Heart right ventricle (tissue), 16 donors: ENCODE measurements around the gene GPANK1. TPM values are rescaled to one million over a fixed set of nuclear protein-coding genes. Genes with fewer than 3 reads are reported as not detected.

Experiments
- ATAC-seq, 8 donors: fragments of 200-7000 bp; cut with Tn5 transposase; one replicate each; pipeline ENCODE4 v1.9.1; 2020; ENCODE audit warnings: mild to moderate bottlenecking in 8 of 8, moderate library complexity in 8 of 8, moderate number of reproducible peaks in 1 of 8
- DNase-seq, 2 donors: peaks; one replicate each; pipeline ENCODE4 v3.0.0-alpha.2; 2020
- H3K27ac ChIP-seq, 10 donors: fragments of 200-600 bp; sonication (generic) in 2 of 10; one replicate each; pipeline versions ENCODE4 v1.5.0 to v1.8.0; 2020 to 2022; ENCODE audit warnings: mild to moderate bottlenecking in 3 of 10
- H3K27me3 ChIP-seq, 7 donors: fragments of 200-600 bp; one replicate each; pipeline ENCODE4 v1.8.0; 2021 to 2022; ENCODE audit warnings: mild to moderate bottlenecking in 2 of 7
- H3K36me3 ChIP-seq, 9 donors: fragments of 200-600 bp; sonication (generic) in 1 of 9; one replicate each; pipeline versions ENCODE4 v1.5.0 to v1.8.0; 2020 to 2022; ENCODE audit warnings: mild to moderate bottlenecking in 2 of 9
- H3K4me1 ChIP-seq, 9 donors: fragments of 200-600 bp; sonication (generic) in 1 of 9; one replicate each; pipeline versions ENCODE4 v1.5.0 to v1.8.0; 2020 to 2022; ENCODE audit warnings: mild to moderate bottlenecking in 4 of 9
- H3K4me3 ChIP-seq, 10 donors: fragments of 200-600 bp; sonication (generic) in 2 of 10; one replicate each; pipeline versions ENCODE4 v1.5.0 to v1.8.0; 2020 to 2022; ENCODE audit warnings: mild to moderate bottlenecking in 7 of 10, moderate library complexity in 2 of 10
- H3K9me3 ChIP-seq, 11 donors: fragments of 200-600 bp in 10 of 11; sonication (generic) in 2 of 11; one replicate each; pipeline versions ENCODE4 v1.5.0 to v1.8.0; 2013 to 2022; ENCODE audit warnings: mild to moderate bottlenecking in 2 of 11, control low read depth in 1 of 11, moderate library complexity in 1 of 11
- WGBS, 2 donors: extraction: QIAGEN DNeasy Blood & Tissue Kit; methylation state at CpG; one replicate each; pipeline ENCODE4 v1.1.7; 2013; ENCODE audit warnings: inconsistent platforms in 1 of 2; 5-methylcytosine and 5-hydroxymethylcytosine counted together
- intact Hi-C, 10 donors: fragments of 100-400 bp; cut with DNase I; formaldehyde crosslinking; loops; one replicate each; pipeline versions ENCODE4 v1.11.1 to v1.14.2; 2022
- long read RNA-seq, 3 donors: library from polyadenylated mRNA; unstranded; transcript quantifications; one replicate each; pipeline ENCODE4 v2.0.0, GENCODE V29; 2020 to 2021
- polyA plus RNA-seq, 2 donors: library from polyadenylated mRNA; stranded (reverse); fragments of 200-250 nt; gene quantifications; one replicate each; pipeline ENCODE4 v1.2.3, GENCODE V29; 2013
- total RNA-seq, 10 donors: library from RNA; stranded (reverse); fragmentation: NEBNext Ultra II Directional in 3 of 10; extraction: Animal tissue kit (Norgen Biotek cat#: 25700) in 3 of 10; gene quantifications; one replicate each; pipeline versions ENCODE4 v1.2.1 to v1.2.4, GENCODE V29; 2021 to 2023
- TF ChIP-seq, protein P1 (sequence below), 9 donors: fragments of 200-600 bp; sonication (generic) in 2 of 9; IDR thresholded peaks; one replicate each; pipeline versions ENCODE4 v1.5.0 to v1.8.0; 2021 to 2022; ENCODE audit warnings: antibody characterized with exemption in 9 of 9, mild to moderate bottlenecking in 5 of 9, moderate library complexity in 1 of 9
- donor health status: Arrhythmogenic right ventricular cardiomyopathy.
- donor health status: ischemic (EF 13 %, LVEDD 7.1; RV severe dilation, severe dysfunction).
- donor health status: healthy with polysubstance abuse.
- donor health status: DM: no; HTN: yes; CAD: no.
- donor health status: DM: no; HTN: no; CAD: no.
- donor health status: ischemic (EF 25% LVEDD 6.9; RV normal size, moderate dysfunction).
- donor health status: ischemic (EF 25% LVEDD 5.7; RV mildly dilated, moderate dysfunction).
- donor health status: healthy.
- donor health status: DM: yes; HTN: yes; CAD: no.
- donor health status: Ischemic cardiomyopathy.
- donor health status: ischemic (EF 35%, LVEDD 5.7; RV mildly dilated, moderate dysfunction).
- donor health status: nonischemic (EF 11% LVEDD 7.7; RV severe dilation, severe dysfunction).
- donor health status: DM: yes; HTN: yes; CAD: no.
- donor health status: PGD.
- donor health status: ischemic (EF 29% LVEDD 5.4; RV normal size, mild dysfunction).
- donor health status: nonischemic (EF 23%, LVEDD 6.1; RV moderate dilation, normal function).

Gene GPANK1
- total RNA-seq (10 to 100 TPM; 14.5 to 23.8 (median 18.3) TPM), polyA plus RNA-seq (10 to 100 TPM; 15.4 to 17.8 TPM)
- long read RNA-seq, donor 1, partial matches to known transcripts, result 14 of 19 reads
- long read RNA-seq, donor 1, other reads (novel, unspliced or antisense), result 0 of 19 reads
- long read RNA-seq, donor 2, transcript GPANK1-203 (3 exons, 1,910 nt), result major isoform, 5 of 29 reads
- long read RNA-seq, donor 2, partial matches to known transcripts, result 22 of 29 reads
- long read RNA-seq, donor 2, other reads (novel, unspliced or antisense), result 2 of 29 reads
- long read RNA-seq, donor 3, partial matches to known transcripts, result 11 of 17 reads
- long read RNA-seq, donor 3, other reads (novel, unspliced or antisense), result 3 of 17 reads

DNA sequence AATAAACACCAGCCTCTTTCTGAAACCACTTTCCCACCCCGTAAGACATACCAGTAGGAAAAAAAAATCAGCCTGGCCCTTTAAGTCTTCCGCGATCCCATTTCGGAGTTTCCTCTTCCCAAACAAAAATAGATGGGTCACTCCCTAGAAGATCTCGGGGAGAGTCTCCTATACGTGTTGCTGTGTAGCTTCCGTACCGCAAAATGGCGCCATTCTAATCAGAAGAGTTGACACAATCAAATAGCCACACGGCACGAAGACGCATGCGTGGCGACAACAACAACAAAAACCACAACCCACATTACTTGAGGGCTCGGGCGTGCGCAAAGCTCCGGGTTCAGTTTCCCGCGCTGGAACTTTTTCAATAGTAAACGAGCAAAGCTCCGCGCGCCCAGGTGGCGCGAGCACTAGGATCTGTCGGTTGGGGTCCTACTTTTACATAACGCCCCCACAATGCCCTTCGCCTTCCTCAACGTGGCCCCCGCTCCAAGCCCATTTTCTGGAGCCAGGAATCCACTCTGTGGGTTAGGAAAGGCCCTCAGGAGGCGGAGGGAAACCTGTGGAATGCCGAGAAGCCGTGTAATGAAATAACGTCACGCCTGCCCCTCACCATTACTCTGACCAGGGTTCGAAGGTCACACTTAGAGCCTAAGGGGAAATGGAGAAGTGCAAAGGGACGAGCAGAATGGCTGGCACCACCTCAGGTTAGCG is at the start of gene GPANK1:
GPANK1 (minus strand) TSS at position 208 of the 711 bp plus-strand sequence. CDS start 519 bp downstream, outside the sequence.
- TF ChIP-seq, protein P1, sequence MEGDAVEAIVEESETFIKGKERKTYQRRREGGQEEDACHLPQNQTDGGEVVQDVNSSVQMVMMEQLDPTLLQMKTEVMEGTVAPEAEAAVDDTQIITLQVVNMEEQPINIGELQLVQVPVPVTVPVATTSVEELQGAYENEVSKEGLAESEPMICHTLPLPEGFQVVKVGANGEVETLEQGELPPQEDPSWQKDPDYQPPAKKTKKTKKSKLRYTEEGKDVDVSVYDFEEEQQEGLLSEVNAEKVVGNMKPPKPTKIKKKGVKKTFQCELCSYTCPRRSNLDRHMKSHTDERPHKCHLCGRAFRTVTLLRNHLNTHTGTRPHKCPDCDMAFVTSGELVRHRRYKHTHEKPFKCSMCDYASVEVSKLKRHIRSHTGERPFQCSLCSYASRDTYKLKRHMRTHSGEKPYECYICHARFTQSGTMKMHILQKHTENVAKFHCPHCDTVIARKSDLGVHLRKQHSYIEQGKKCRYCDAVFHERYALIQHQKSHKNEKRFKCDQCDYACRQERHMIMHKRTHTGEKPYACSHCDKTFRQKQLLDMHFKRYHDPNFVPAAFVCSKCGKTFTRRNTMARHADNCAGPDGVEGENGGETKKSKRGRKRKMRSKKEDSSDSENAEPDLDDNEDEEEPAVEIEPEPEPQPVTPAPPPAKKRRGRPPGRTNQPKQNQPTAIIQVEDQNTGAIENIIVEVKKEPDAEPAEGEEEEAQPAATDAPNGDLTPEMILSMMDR (IDR thresholded peaks at IDR 0.05), result no peak
- H3K4me1 ChIP-seq, result peaks cover 14 to 63% (median 57%) of the 10 kb centered on the region in 9 donors
- intact Hi-C loops, result loop anchor here in 2 of 10 donors (5.0 to 10.0 kb wide), 4 partner anchors 123 to 1750 kb away; partner anchors contain the start of genes CUTA (in 1 of the 2), DDX39B (in 1 of the 2) and PHF1 (in 1 of the 2)
- peaks cover 0 to 56% (median 31%) of the 10 kb centered on the region in 9 donors for H3K36me3 ChIP-seq
- peak within 1 kb of the TSS; percentile 70 to 98 (median 96) for H3K27ac ChIP-seq
- no peaks in the 10 kb centered on the region for H3K27me3 ChIP-seq
- peak within 1 kb of the TSS; percentile 56 to 98 (median 82) for H3K4me3 ChIP-seq
- DNase-seq, result peak; percentile 86 to 95
- H3K9me3 ChIP-seq, result no peaks in the 10 kb centered on the region
- ATAC-seq, result peak; percentile 47 to 86 (median 73)
- WGBS, 2 donors, result 0 to 1% methylated on average over 39 of the region's 39 CpGs

GRCh38 chr6:31713991-31714684 is 49.3 kb upstream of the GPANK1 start:
- no peak for ATAC-seq
- peaks cover 0 to 5% (median 0%) of the 10 kb centered on the region in 7 donors for H3K27me3 ChIP-seq
- H3K9me3 ChIP-seq, result no peaks in the 10 kb centered on the region
- H3K4me3 ChIP-seq, result no peak overlapping the region
- no peaks in the 10 kb centered on the region for H3K36me3 ChIP-seq
- 53 to 57% methylated on average over 4 to 5 of the region's 5 CpGs for WGBS, 2 donors
- H3K4me1 ChIP-seq, result peaks cover 0 to 10% (median 0%) of the 10 kb centered on the region in 9 donors
- intact Hi-C loops, result no loop called here
- TF ChIP-seq, protein P1 (IDR thresholded peaks at IDR 0.05), result no peak
- no peak overlapping the region for H3K27ac ChIP-seq
- DNase-seq, result no peak

DNA sequence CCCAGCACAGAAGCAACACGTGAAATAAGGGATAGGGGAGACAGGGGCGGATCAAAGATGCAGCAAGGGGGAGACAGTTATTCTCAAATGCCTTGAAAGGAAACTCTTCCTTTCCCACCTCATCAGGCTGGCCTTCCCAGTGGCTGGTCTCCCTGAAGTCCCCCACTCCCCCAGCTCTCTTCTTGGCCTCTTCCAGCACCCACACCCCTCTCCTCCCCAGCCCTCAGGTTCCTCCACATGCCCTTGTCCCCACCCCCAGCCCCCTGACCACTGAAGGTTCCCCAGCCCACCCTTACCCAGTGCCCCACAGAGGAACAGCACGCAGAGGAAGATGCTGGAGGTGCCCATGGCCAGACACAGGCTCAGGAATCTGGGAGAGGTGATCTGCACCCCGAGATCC is 48.7 kb upstream of the GPANK1 start:
- TF ChIP-seq, protein P1 (IDR thresholded peaks at IDR 0.05), result no peak
- ATAC-seq (no peak), DNase-seq (no peak)
- H3K4me3 ChIP-seq, result no peak overlapping the region
- intact Hi-C loops, result no loop called here
- no peaks in the 10 kb centered on the region for H3K9me3 ChIP-seq
- peaks cover 0 to 10% (median 0%) of the 10 kb centered on the region in 9 donors for H3K4me1 ChIP-seq
- 68 to 72% methylated on average over 4 of the region's 4 CpGs for WGBS, 2 donors
- no peaks in the 10 kb centered on the region for H3K36me3 ChIP-seq
- H3K27me3 ChIP-seq, result peaks cover 0 to 5% (median 0%) of the 10 kb centered on the region in 7 donors
- no peak overlapping the region for H3K27ac ChIP-seq

- Histone ChIP-seq H3K27ac (no peak overlapping the region), H3K27me3 (peaks cover 0 to 5% (median 0%) of the 10 kb centered on the region in 7 donors), H3K4me3 (no peak overlapping the region), H3K36me3 (no peaks in the 10 kb centered on the region), H3K9me3 (no peaks in the 10 kb centered on the region), H3K4me1 (peaks cover 0 to 10% (median 0%) of the 10 kb centered on the region in 9 donors)
- TF ChIP-seq, protein P1 (IDR thresholded peaks at IDR 0.05), result peak in 7 of 9 donors; percentile 17 to 39 (median 24)
- intact Hi-C loops, result no loop called here
- peak in 7 of 8 donors; percentile 48 to 75 (median 65) for ATAC-seq
- peak; percentile 15 to 29 for DNase-seq
- WGBS, 2 donors, result 81 to 84% methylated on average over 8 of the region's 8 CpGs
These were observed 47.5 kb upstream of the GPANK1 start for GRCh38 chr6:31712296-31712695.
